Measurements from ENCODE around the gene PGPEP1.
A peak's percentile ranks its signal among the peaks of the same experiment; 100 is the strongest.

PGPEP1 gene

DNA sequence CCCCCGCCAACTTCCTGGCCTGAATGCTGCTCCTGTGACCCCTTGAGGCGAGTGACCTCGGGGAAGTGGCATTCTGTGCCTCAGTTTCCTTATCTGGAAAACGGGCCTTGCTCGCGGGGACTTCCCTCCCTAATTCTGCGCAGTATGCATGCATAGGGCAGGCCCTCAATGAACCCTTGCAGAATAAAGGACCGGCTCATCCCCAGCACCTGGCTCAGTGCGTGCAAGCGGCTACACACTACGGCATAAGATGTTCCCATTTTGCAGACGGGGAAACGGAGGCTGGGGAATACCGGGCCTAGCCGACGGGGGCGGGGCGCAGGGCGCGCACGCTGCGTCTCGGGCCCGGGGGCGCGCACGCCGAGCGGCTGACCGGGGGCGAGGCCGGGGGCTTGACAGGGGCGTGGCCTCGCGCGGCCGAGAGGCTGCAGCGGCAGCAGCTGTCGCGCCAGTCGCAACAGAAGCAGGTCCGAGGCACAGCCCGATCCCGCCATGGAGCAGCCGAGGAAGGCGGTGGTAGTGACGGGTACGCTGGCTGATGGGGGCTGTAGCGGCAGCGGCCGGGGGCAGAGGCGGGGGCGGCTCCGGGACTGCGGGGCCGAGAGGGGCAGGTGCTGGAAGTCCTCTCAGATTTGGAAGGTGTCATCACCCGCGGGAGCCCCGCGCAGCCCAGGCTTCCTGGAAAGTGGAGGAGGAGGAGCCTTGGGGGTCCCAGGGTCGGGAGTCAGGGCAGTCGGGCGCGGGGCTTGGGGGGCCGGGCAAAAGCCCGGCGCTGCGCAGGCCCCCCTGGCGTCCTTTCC is at the start of gene PGPEP1:
TSS of gene PGPEP1 (plus strand) at position 409 of the 800 bp plus-strand sequence. CDS start at position 493, 84 bp downstream.
- DNase-seq: no peak

DNA sequence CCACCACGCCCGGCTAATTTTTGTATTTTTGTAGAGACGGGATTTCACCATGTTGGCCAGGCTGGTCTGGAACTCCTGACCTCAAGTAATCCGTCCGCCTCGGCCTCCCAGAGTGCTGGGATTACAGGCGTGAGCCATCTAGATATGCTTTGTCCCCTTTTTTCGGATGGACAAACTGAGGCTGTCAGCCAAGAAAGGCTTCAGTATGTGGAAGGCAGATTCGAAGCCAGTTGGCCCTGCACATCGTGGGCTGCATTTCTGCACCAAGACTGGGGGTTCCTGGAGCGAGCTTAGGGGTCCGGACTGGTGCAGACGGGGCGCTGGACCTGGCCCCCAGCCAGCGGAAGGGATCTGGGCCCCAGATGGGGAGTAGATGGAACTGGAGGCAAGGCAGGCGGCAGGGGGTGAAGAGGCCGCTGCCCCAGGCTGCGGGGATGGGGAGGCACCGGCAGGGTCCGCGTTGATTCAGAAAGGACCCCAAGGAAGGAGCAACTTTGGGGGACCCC is 49.3 kb upstream of the PGPEP1 start:
- DNase-seq: no peak

DNA sequence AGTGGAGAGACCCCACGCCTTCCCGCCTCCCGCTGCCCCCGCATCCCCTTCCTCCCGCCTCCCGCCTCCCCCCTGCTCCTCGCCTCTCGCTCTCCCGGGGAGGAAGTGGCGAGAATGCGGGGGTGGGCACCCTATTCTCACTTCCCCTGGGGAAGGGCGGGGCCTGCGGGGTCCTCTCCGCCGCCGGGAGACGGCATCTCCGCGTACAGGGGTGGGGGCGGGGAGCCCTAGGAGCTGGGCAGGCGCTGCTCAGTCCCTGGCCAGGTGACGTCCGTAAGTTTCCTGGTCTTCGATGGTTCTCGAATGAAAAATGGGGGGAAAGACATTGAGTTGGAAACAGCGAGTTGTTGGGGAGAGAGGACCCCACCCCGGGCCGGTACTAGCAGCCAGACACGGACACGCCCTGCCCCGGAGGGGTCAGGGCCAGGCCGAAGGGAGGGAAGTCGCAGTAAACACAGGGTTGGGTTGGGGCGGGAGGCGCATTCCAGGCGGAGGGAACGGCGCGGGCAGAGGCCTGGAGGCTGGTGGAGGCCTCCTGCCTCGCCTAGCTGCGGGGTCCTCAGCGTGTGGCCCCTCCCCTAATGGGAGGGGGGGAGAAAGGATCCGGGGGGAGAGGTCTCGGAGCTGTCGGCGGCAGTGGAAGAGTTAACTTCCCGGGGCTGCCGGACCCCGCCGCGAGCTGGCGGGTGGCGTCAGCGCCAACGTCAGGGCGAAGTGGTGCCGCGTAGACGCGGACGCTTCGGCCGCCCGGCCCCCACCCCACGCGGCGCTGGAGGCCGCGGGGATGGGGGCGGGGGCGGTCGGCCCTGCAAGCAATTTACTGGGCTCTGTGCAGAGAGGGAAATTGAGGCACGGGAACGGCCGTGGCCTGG is 48.6 kb upstream of the PGPEP1 start:
- peak; percentile 88 for DNase-seq

DNA sequence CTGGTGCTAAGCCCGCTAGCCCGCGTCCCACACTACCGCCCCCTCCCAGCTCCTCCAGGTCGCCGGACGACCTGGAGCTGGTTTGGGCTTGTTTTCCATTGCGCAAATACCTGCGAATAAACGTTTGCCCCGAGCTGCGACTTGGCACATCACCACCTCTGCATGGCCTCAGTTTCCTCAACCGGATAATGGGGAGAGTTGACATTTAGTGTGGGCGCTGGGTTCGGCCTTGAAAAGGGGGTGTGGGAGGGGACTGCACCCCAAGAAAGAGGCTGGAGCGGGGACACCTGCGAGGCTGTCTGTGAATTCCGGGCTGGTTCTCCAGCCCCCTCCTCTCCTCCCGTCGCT is 48.0 kb upstream of the PGPEP1 start:
- no peak for DNase-seq

GRCh38 chr19:18292810-18293641 is 47.4 kb upstream of the PGPEP1 start:
- DNase-seq: peak; percentile 89

GRCh38 chr19:18293642-18294466 is 46.5 kb upstream of the PGPEP1 start:
- no peak for DNase-seq

DNA sequence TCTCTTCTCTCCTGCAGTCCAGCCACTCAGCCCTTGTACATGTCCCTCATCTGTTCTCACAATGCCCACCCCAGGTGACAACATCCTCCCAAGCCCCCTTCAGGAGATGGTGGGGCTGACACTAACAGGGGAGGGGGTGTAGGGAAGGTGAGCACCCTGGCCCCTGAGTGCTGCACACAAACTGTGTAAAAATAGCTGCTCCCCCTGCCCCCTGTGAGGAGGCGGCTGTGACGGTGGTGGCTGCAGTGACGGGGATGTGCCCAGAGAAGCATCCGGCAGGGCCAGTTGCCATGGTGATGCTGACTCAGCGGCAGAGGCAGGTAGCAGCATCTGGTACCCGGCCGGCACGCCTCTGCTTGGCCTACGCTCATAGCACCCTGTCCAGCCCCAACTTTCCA is 45.9 kb upstream of the PGPEP1 start:
- no peak for DNase-seq

GRCh38 chr19:18295034-18295451 is 45.4 kb upstream of the PGPEP1 start:
- DNase-seq: no peak

DNA sequence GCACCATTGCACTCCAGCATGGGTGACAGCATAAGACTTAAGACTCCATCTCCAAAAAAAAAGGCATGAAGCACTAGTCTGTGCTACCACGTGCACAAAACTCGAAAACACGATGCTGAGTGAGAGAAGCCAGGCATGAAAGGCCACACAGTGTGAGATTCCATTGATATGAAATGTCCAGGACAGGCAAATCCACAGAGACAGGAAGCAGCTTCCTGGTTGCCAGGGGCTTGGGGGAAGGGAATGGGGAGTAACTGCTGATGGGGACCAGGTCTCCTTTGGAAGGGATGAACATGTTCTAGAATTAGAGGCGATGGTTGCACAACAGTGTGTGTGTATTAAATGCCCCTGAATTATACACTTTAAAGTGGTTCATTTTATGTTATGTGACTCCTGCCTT is 43.1 kb upstream of the PGPEP1 start:
- no peak for DNase-seq

DNA sequence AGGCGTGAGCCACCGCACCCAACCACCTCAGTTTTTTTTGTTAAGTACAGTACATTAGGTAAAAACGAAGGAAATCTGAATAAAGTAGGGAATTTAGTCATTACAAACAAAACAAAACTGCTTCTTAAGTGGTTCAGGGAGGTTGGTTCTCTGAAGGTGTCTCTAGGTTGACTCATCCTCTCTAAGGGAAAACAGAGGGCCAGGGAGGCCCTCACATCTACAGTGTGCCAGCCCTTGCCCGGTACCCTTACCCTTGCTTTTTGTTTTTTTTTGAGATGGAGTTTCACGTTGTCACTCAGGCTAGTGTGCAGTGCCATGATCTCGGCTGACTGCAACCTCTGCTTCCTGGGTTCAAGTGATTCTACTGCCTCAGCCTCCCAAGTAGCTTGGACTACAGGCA is 41.8 kb upstream of the PGPEP1 start:
- DNase-seq: no peak

GRCh38 chr19:18299654-18300053 is 40.7 kb upstream of the PGPEP1 start:
- no peak for DNase-seq

- DNase-seq: peak; percentile 95
Measured at GRCh38 chr19:18300930-18301717, 39.3 kb upstream of the PGPEP1 start.

DNA sequence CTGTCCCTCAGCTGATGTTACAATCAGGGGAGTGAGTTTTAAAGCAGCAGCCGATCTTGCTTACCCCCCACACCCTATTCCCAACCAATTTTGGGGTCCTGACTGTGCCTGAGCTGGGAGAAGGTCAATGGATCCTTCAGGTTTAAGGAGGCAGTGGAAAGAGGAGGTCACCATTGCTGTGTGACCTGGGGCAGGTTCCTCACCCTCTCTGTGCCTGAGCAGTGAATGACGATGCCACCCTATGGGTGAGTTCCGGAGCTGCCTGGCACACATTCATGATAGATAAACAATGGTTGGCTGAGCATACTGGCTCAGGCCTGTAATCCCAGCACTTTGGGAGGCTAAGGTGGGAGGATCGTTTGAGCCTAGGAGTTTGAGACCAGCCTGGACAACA is 38.7 kb upstream of the PGPEP1 start:
- no peak for DNase-seq

GRCh38 chr19:18304208-18304457 is 36.3 kb upstream of the PGPEP1 start:
- DNase-seq: no peak

DNA sequence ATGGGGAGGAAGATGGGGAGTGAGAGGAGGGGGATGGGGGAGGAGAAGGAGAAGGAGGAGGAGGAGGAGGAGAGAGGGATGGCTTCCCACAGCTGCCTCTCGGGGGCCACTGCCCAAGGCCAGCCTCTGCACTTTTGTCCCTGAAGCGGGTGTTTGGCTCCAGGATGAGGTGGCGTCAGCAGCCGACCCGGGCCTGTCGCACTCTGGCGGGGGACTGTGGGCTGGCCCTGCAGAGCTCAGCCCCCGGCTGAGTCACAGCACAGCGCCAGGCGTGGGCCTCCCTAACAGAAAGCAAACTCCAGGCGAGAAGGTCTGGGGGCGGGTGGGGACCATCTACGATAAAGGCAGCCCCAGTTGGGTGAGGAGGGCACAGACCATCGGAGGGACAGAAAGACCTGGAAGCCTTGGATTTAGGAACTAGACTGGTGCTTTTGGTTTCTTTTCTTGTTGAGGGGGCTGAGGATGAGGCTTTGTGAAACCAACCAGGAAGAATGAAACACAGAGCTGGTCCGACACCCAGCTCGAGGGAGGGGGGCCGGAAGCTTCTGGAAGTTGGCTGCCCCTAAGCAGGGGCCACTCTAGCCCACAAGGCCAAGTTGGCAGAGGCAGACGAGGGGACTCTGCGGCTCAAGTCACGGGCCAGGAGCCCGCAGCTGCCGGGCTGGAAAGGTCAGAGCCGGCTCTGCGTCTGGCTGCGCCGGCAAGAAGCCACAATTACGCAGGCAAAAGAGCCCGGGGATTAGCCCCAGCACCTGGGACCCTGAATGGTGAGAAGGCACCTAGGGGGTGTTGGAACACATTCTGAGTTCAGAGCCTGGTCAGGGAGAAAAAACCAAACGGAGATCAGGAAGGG is 35.7 kb upstream of the PGPEP1 start:
- peak; percentile 69 for DNase-seq

GRCh38 chr19:18306209-18306887 is 34.0 kb upstream of the PGPEP1 start:
- no peak for DNase-seq

GRCh38 chr19:18306888-18307260 is 33.5 kb upstream of the PGPEP1 start:
- no peak for DNase-seq

- DNase-seq: no peak
Measured at GRCh38 chr19:18307271-18307681, 33.1 kb upstream of the PGPEP1 start.

DNA sequence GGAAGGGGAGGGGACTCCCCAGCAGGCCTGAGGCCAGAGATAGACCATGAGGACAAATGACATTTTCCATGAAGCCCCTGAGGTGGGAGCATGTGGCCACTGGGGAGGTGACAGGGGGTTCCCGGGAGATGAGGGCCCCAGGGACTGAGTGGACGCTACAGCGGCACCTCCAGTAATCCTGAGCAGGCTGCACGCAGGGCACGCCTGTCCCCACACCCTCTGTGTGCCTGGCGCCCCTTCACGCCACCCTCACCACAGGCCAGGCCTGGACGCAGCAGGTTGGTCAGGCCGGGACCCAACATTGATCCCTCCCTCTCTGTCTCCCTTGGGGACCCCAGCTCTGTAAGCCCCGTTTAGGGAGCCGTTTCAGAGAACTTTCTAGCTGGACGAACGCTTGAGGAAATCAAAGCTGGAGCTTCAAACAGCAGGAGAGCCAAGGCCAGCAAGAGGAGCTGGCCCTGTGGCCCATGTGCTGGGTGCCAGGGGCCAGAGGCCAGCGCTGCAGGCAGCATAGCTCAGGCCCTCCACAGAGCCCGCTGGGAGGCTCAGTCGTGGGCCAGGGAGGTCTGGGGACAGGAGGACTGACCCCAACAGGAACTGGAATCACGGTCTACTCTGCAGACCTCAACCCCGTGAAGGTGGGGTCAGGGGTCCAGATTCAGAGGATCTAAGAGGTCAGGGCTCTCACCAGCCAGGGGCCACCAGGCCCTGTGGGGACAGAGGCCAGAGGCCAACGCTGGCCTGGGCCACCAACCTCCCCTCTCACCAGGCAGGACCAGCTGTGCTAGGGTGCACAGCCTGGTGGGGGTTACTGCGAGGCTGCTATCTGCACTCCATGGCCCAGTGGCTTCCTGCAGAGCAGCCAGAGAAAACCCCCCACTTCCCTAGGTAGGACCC is 32.1 kb upstream of the PGPEP1 start:
- no peak for DNase-seq

All from NCI-H226 (cell line).